Measurements from ENCODE around the gene PER2.

The PER2 gene

DNA sequence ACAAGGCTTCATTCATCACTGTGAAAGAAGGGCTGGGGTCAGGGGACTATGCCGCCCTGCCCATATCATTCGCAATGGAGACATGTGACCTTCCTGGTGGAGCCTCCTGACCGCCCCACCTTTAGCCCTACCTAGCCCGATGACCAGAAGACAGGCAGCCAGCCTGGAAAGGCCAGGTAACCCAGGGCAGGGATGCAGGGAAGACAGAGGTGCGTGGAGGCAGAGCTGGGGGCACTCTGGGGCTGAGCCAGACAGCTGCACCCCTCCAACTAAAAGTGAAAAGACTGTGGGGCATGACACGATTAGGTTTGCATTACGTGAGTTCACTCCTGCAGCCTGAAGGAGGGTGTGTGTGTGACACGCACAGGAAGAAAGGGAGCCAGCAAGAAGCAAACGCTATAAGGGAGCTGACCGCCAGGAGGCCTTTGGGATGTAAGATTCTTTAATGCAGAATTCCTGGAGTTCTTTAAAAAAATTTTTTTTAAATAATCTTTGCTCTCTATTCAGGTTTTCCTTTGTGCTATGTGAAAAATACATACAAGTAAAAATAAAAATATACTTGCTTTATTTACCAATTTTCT, 44.8 kb downstream of the PER2 start:
- DNase-seq, result no peak

DNA sequence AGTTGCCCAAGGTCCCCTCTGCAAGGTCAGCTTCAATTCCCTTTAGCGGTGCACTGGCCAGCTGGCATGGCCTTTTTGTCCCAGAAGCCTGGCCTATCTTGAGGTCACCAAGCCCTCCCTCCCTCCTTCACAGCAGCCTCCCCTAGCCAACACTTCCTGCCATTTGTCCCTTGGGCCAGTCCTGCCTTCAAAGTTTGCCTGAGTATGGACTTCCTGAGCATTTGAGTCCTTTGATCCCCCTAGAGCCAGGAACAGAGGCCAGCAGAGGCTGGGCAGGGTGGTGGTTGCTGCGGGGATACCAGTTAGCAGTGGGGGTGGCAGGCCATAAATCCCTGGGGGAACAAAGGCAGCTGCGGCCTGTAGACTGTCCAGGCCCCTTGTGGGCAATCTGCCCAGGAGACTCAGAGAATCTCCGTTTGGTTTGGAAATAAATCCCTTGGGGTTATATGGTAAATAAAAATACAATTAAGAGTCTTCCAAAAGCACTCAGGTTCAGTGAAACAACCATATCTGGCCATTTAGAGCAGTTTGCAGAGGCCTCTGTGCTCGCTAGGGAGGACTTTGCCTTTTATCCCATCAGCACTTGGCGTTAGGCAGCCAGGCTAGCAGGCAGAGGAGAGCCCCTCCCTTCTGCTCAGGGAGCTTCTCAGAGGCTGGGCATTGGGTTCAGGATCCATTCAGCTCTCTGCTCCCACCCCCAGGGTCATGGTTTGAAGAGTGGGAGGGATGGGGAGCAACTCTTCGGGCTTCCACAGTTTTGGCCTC, 45.5 kb downstream of the PER2 start:
- DNase-seq, result no peak

GRCh38 chr2:238241970-238242369, 46.4 kb downstream of the PER2 start:
- no peak for DNase-seq

- DNase-seq, result peak; percentile 30
Measured at GRCh38 chr2:238240757-238241711, 47.4 kb downstream of the PER2 start.

DNA sequence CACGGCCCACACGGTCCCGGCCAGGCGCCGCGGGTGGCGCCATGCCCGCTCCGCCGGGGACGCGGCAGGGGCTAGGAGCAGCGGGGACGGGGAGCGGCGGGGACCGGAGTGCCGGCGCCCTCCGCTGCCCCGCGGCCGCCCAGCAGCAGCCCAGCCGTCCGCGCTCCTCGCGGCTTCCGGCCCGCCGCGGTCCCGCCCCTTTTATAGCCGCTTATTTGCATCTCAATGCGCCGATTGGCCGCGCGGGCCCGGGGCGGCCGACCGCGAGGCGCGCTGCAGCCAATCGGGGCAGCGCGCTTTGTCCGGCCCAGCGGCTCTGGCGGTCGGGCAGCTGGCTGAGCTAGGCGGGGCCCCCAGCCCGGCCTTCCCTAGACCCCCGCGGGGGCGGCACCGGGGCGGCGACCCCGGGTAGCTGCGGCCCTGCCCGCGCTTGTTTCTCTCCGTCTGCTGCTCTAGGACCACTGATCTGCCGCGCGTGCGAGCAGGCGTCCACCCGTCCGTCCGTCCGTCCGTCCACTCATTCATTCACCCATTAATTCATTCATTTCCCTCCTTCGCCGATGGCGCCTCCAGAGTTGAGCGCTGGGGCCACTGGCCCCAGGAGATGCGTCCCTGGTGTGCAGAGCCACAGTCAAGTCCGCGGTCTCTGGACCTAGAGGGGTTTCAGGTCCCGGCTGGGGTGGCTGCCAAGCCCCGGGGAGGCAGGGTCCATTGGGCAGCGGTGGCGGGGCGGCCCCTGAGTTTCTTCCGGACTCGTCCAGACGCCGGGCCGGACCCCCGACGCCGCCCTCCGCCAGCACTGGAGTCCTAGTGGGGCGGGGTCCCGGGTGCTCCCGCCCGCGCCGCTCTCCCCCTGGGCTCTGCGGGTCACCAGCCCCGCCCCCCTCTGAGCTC, 48.3 kb downstream of the PER2 start, which contains the start of gene HES6:
TSS of gene HES6 (minus strand) at position 176 of the 894 bp plus-strand sequence. CDS start at position 43, 133 bp downstream.
- peak; percentile 75 for DNase-seq

GRCh38 chr2:238239543-238239862, 48.9 kb downstream of the PER2 start:
- no peak for DNase-seq

DNA sequence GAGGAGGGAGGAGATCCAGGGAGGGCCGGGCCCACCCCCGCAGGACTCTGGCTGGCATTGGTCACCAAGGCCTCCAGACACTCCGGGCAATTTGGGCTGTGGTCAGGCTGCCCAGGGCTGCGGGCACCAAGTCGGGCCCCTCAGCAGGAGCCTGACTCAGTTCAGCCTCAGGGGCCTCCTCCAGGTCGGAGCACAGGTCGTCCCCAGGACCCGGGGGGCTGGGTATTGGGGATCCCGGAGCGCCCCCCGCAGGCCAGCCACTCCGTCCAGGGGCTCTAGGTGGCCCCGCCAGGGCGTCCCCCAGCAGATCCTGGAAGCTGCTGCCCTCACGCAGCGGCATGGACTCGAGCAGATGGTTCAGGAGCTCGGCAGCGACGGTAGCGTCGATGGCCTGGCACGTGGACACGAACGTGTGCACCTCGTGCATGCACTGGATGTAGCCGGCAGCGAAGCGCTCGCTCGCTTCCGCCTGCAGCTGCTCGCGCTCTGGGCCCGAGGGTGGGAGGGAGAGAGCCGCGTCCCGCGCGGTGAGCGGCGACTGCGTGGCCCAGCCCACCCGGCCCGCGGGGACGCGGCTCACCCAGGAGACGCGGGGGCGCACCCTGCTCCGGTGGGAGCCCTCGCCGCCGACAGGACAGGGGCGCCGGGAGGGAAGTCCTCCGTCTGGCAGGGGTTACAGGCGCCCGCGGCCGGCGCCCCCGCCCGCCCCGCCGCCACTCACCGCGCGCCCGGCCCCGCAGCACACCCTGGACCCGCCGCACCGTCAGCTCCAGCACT, 49.5 kb downstream of the PER2 start:
- peak; percentile 16 for DNase-seq

DNA sequence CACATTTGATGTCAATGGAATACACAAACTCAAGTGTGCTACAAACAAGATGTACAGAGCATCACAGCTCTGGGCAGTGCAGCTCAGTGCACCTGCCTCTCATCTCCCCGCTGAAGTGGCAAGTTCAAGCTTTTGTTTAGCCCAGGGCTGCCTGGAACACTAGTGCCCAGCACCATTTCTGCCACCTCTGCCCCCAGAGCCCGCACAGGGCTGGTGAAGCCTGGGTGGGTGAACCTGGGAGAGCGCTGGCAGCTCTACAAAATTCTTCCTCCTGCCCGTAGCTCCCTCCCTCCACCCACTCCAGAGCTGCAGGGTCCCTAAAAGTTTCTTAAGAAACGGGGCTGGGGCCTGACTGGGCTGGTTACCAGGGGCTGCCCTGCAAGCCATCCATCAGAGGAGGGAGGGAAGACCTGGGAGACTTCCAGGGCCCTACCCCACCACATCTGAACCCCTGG, 50.1 kb downstream of the PER2 start:
- no peak for DNase-seq

DNA sequence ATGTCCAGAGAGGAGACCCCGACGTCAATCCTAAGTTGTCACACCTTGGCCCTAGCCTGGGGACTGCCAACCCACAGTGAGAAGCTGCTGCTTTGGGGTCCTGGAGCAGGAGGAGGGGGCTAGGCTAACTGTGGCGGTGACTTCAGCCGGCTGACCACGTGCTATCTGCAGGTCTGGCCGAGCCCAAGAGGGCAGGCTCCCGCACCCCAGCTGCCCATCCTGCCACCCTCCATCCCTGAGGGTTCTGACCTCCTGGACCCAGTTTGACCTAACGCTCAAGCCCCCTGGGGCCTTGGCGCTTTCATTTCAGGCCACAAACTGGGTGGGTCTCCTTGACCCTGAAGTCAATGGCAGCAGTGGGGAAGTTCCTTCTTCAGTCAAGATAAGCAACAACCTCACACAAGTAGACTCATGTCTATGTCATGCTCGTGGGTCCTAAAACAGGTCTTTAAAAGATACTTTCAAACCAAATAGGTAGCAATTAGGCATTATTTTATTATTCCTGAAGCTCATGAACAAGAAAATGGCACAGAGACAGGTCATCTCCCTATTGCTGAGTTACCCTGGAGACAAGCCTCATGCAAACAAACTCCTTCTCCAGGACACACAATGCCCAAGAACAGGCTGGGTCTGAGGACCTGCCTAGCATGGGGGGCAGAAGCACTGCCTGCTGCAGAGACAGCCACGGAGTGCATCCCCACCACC, 50.8 kb downstream of the PER2 start:
- no peak for DNase-seq

DNA sequence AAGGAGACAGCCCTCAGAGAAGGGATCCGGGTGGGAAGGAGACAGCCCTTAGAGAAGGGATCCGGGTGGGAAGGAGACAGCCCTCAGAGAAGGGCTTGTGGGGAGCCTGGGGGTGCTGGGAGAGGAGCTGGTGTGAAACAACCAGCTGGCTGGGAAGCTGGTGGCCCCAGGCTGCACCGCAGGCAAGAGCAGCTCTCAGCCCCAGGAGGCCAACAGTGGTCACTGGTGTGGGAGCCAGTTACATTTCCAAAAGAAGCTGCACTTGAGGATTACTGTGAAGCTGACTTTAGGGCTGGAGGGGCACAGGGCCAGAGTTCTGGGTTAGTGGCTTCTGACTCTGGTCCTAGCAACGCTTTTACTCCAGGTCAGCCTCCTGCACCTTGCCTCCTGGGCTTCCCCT, 51.8 kb downstream of the PER2 start:
- DNase-seq, result no peak

GRCh38 chr2:238235856-238236255, 52.6 kb downstream of the PER2 start:
- no peak for DNase-seq

- no peak for DNase-seq
Measured at GRCh38 chr2:238235331-238235732, 53.1 kb downstream of the PER2 start.

GRCh38 chr2:238233625-238234024, 54.8 kb downstream of the PER2 start:
- no peak for DNase-seq

- DNase-seq, result no peak
Measured at GRCh38 chr2:238231809-238232208, 56.6 kb downstream of the PER2 start.

GRCh38 chr2:238231251-238231793, 57.1 kb downstream of the PER2 start:
- no peak for DNase-seq

GRCh38 chr2:238230699-238231098, 57.7 kb downstream of the PER2 start:
- no peak for DNase-seq

GRCh38 chr2:238228700-238229099, 59.7 kb downstream of the PER2 start:
- DNase-seq, result no peak

GRCh38 chr2:238227587-238228032, 60.8 kb downstream of the PER2 start:
- DNase-seq, result no peak

DNA sequence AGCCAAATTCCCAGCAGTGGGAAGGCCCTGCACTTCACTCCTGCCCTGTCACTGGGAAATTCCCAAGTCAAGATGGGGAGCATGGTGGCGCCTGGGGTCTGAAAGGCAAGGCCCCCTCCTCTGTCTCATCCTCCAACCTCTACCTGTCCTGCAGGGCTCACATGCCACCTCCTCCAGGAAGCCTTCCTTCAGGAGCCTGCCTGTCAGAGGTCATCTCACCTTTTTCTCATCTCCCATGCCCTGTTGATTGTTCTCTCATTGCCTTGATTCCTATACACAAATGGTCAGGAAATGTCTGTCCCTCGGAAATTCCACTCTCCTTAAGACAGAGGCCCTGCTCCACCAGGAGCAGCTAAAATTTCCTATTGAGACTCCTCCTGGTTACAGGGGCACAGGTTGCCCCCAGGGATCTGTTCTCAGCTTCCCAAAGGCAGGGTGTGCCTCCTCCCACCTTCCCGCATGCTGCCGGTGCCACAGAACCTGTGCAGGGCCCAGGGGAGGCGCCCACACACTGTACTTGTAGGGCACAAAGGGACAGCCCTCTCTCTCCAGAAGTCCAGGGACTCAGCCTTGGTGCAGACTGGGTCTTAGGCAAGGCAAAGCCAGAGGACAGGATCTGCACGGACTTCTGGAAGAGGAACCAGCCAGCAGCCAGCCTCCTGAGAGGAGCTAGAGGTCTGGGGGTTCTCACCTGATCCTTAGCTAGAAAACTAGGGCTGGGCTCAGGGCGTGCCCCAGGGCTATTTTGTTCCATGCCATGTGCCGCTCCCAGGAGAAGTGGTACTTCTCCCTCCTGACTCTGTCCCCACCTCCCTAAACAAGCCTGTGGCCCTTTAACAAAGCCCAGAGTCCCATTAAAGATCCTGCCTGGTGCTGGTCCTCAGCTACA, 61.5 kb downstream of the PER2 start:
- no peak for DNase-seq
